Embryonic facial prominence (tissue), 1 donor: ENCODE data around the gene C1QTNF4.
"Not testable (repeated sequence)": the region's sequence is repeated elsewhere in the genome, so short reads cannot be mapped to it uniquely, and the experiment has no call there.

ENCODE experiments used
- DNase-seq: peaks from one replicate; pipeline ENCODE4 v3.0.0-alpha.2; 2016; ENCODE audit errors: extremely low spot score

The C1QTNF4 gene

GRCh38 chr11:47566149-47566698, 28.0 kb downstream of the C1QTNF4 start:
- DNase-seq = no peak

GRCh38 chr11:47565340-47566148, 28.7 kb downstream of the C1QTNF4 start, which contains the start of gene PTPMT1:
Gene PTPMT1, plus strand, starts transcription at chr11:47565599. Its CDS starts 24 bp downstream, at chr11:47565623.
- no peak for DNase-seq

GRCh38 chr11:47564933-47565339, 29.3 kb downstream of the C1QTNF4 start:
- DNase-seq = no peak

GRCh38 chr11:47564366-47564765, 29.8 kb downstream of the C1QTNF4 start:
- DNase-seq = not testable (repeated sequence)

- DNase-seq = not testable (repeated sequence)
Measured at GRCh38 chr11:47562393-47562792, 31.8 kb downstream of the C1QTNF4 start.

- DNase-seq = no peak
Measured at GRCh38 chr11:47560426-47560825, 33.8 kb downstream of the C1QTNF4 start.

GRCh38 chr11:47558695-47559094, 35.5 kb downstream of the C1QTNF4 start:
- no peak for DNase-seq

GRCh38 chr11:47557004-47557403, 37.2 kb downstream of the C1QTNF4 start:
- DNase-seq = not testable (repeated sequence)

GRCh38 chr11:47553406-47553743, 40.8 kb downstream of the C1QTNF4 start:
- DNase-seq = no peak

- DNase-seq = peak; percentile 67
Measured at GRCh38 chr11:47552566-47553405, 41.4 kb downstream of the C1QTNF4 start, which contains the start of gene CELF1. Gene CELF1, minus strand, starts transcription at chr11:47553132. Its CDS starts 53,609 bp downstream, at chr11:47499523.

GRCh38 chr11:47552056-47552565, 42.1 kb downstream of the C1QTNF4 start:
- no peak for DNase-seq

GRCh38 chr11:47551086-47551485, 43.1 kb downstream of the C1QTNF4 start:
- no peak for DNase-seq

GRCh38 chr11:47550288-47551047, 43.7 kb downstream of the C1QTNF4 start:
- DNase-seq = no peak

- not testable (repeated sequence) for DNase-seq
Measured at GRCh38 chr11:47546274-47546673, 47.9 kb downstream of the C1QTNF4 start.

GRCh38 chr11:47545298-47545697, 48.9 kb downstream of the C1QTNF4 start:
- DNase-seq = no peak

GRCh38 chr11:47541070-47541469, 53.1 kb downstream of the C1QTNF4 start:
- DNase-seq = no peak

- DNase-seq = no peak
Measured at GRCh38 chr11:47539681-47540039, 54.6 kb downstream of the C1QTNF4 start.
